Measurements from ENCODE around the gene NRSN2. TPM values are rescaled to one million over a fixed set of nuclear protein-coding genes. Genes with fewer than 3 reads are reported as not detected.
A peak's percentile ranks its signal among the peaks of the same experiment; 100 is the strongest.

Gene NRSN2
- total RNA-seq, 2 donors from 2014 or later, result 25.1 to 56.9 TPM

DNA sequence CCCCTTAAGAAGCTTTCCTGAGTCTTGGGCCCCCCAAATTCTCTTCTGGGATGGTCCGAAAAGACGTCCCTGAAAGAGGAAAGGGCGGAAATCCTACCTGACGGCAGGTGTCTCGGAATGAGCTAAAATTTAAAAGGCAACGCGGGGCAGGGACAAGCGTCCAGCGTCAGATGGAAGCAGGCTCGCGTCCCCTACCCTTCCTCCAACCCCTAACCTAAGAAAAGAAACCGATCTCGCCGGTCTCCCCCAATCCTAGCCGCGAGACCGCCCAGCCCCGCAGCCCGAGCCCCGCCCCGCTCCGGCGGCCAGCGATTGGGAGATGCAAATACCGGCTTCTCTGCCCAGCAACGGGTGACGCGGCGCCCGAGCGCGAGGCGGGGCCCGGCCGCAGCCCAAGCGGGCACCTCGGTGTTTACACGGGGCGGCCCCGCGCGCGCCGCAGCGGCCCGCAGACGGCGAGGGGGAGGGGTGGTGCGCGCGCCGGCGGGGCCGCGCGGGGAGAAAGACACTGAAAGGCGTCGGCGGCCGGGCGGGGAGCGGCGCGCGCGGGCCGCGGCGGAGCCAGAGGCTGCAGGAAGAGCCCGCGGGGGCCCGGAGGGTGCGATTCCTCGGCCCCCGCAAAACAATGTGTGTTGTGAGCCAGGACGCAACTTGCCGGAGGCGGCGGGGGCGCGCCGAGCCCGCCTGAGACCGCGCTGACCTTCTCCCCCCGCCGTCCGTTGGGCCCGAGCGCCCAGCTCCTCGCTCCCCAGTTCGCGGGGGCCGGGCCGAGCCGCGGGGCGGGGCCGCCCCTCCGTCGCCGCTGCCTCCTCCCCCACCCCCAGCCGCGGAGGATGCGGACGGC lies 21.6 kb upstream of the NRSN2 start, which contains the start of gene SOX12:
Gene SOX12, plus strand, starts transcription at position 508 of the 844 bp plus-strand sequence. CDS start 373 bp downstream, outside the sequence.
- Histone ChIP-seq H3K27me3 (replicated peaks; ENCODE audit: insufficient read depth) (no peaks in the 10 kb centered on the region), H3K27ac (peak within 1 kb of the TSS; percentile 93 to 97), H3K4me1 (ENCODE audit: control insufficient read depth in 1 of 2, low read depth in 2 of 2) (peaks cover 3 to 19% of the 10 kb centered on the region in 2 donors), H3K36me3 (no peaks in the 10 kb centered on the region), H3K9me3 (no peaks in the 10 kb centered on the region), H3K4me3 (peak within 1 kb of the TSS; percentile 89)
- TF ChIP-seq, protein P1, sequence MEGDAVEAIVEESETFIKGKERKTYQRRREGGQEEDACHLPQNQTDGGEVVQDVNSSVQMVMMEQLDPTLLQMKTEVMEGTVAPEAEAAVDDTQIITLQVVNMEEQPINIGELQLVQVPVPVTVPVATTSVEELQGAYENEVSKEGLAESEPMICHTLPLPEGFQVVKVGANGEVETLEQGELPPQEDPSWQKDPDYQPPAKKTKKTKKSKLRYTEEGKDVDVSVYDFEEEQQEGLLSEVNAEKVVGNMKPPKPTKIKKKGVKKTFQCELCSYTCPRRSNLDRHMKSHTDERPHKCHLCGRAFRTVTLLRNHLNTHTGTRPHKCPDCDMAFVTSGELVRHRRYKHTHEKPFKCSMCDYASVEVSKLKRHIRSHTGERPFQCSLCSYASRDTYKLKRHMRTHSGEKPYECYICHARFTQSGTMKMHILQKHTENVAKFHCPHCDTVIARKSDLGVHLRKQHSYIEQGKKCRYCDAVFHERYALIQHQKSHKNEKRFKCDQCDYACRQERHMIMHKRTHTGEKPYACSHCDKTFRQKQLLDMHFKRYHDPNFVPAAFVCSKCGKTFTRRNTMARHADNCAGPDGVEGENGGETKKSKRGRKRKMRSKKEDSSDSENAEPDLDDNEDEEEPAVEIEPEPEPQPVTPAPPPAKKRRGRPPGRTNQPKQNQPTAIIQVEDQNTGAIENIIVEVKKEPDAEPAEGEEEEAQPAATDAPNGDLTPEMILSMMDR (IDR thresholded peaks at IDR 0.05), result no peak
- ATAC-seq (ENCODE audit: insufficient number of reproducible peaks, low FRiP score, low read depth) (peak; percentile 72), DNase-seq (ENCODE audit: low spot score) (peak; percentile 91)

GRCh38 chr20:325889-326644 lies 20.8 kb upstream of the NRSN2 start:
- Histone ChIP-seq H3K36me3 (no peaks in the 10 kb centered on the region), H3K4me3 (peak overlapping the region; percentile 89), H3K27ac (peak overlapping the region; percentile 84 to 93), H3K9me3 (no peaks in the 10 kb centered on the region), H3K27me3 (replicated peaks; ENCODE audit: insufficient read depth) (no peaks in the 10 kb centered on the region), H3K4me1 (ENCODE audit: control insufficient read depth in 1 of 2, low read depth in 2 of 2) (peaks cover 3 to 20% of the 10 kb centered on the region in 2 donors)
- ATAC-seq (ENCODE audit: insufficient number of reproducible peaks, low FRiP score, low read depth) (no peak), DNase-seq (ENCODE audit: low spot score) (peak; percentile 24)
- TF ChIP-seq, protein P1 (IDR thresholded peaks at IDR 0.05), result no peak

DNA sequence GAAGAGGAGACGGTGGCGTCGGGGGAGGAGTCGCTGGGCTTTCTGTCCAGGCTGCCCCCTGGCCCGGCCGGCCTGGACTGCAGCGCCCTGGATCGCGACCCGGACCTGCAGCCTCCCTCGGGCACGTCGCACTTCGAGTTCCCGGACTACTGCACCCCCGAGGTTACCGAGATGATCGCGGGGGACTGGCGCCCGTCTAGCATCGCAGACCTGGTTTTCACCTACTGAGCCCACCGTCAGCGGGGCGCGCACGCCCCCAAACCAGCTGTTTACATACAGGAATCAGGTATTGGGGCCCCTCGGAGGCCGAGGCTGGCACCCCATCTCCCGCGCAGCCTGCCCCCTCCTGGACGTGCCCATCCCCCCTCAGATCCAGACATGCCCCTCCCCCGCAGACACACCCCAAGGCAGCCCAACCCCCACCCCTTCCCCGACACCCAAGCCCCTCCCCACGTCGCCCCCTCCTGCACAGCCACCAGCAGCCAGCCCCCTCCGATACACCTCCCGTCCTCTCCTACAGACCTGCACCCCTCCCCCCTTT lies 20.2 kb upstream of the NRSN2 start:
- Histone ChIP-seq H3K36me3 (no peaks in the 10 kb centered on the region), H3K4me3 (peak overlapping the region; percentile 89), H3K9me3 (no peaks in the 10 kb centered on the region), H3K27ac (peak overlapping the region; percentile 84 to 93), H3K4me1 (ENCODE audit: control insufficient read depth in 1 of 2, low read depth in 2 of 2) (peaks cover 3 to 20% of the 10 kb centered on the region in 2 donors), H3K27me3 (replicated peaks; ENCODE audit: insufficient read depth) (no peaks in the 10 kb centered on the region)
- TF ChIP-seq, protein P1 (IDR thresholded peaks at IDR 0.05), result no peak
- no peak for ATAC-seq (ENCODE audit: insufficient number of reproducible peaks, low FRiP score, low read depth)
- peak; percentile 55 for DNase-seq (ENCODE audit: low spot score)

DNA sequence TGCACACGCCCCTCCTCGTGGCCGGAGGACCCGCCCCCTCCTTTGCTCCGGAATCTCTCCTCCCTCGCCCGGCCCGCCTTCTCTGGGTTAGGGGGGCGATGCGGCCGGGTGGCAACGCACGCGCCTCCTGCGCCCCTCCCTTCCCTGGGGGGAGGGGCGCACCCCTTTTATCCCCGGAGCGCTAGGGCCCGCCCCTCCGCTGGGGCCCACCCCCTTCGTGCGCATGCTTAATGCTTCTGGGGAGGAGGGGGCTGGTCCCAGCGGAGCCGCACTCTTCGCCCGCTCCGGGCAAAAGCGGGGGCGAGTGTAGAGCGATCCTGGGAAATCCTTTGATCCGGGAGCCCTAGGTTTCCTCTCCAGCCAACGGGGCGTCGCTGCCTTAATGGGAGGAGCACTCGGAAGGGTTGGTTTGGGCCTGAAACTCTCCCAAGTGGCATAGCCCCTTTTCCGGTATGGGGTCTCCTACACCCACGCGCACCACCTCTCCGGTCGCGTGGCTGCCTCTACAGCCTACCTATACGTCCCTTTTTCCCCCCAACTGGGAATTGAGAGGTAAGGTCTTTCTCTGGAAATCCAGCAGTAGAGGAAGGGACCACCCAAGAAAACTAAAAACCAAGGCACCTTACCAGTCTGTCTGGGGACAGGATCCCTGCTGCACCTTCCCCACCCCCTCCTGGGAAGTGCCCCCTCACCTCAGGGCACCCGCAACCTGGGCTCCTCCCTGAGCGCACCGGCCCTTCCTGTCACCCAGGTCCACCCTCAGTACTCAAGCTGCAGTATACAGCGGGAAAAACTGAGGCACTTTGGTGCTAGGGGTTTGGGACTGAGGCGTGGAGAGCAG lies 19.5 kb upstream of the NRSN2 start:
- Histone ChIP-seq H3K4me3 (peak overlapping the region; percentile 89), H3K27ac (peak overlapping the region; percentile 84 to 93), H3K4me1 (ENCODE audit: control insufficient read depth in 1 of 2, low read depth in 2 of 2) (peaks cover 3 to 20% of the 10 kb centered on the region in 2 donors), H3K36me3 (no peaks in the 10 kb centered on the region), H3K9me3 (no peaks in the 10 kb centered on the region), H3K27me3 (replicated peaks; ENCODE audit: insufficient read depth) (no peaks in the 10 kb centered on the region)
- TF ChIP-seq, protein P1 (IDR thresholded peaks at IDR 0.05), result no peak
- DNase-seq (ENCODE audit: low spot score) (no peak), ATAC-seq (ENCODE audit: insufficient number of reproducible peaks, low FRiP score, low read depth) (no peak)
